ENCODE measurements around the gene NARF. TPM values are rescaled to one million over a fixed set of nuclear protein-coding genes. Genes with fewer than 3 reads are reported as not detected.

Gene NARF
- total and polyA plus RNA-seq, 2 of the 8 experiments (the other 6 are each of a cell fraction or from before 2014, with no cell fraction given), result 97.4 to 131 TPM

- no peak for DNase-seq (ENCODE audit: low read depth in 1 of 2, low spot score in 2 of 2)
- H2BK20ac ChIP-seq (ENCODE audit: low read length), result 0 out of 2 replicates have a peak overlapping the region, but pooled peaks have one; percentile 48
- H3K4me3 ChIP-seq (ENCODE audit: extremely low read depth in 1 of 4, insufficient read depth in 2 of 4, low read depth in 3 of 4, low read length in 4 of 4), result no peak overlapping the region
- H2BK120ac ChIP-seq (replicated peaks; ENCODE audit: low read depth, low read length), result no peak overlapping the region
- CTCF ChIA-PET (ENCODE audit: partially characterized antibody), result interaction anchor here (0.6 to 2.1 kb wide), 12 partner anchors 10 to 116 kb away, joined by 3 to 6 read pairs (median 3); no protein-coding TSS in a partner anchor
- WGBS, 2 experiments (ENCODE audit: extremely low coverage in 1 of 2, insufficient coverage in 1 of 2, insufficient read length in 1 of 2, insufficient replicate concordance in 2 of 2, low coverage in 1 of 2, low lambda C conversion rate in 2 of 2, missing lambda C conversion rate in 1 of 2), result 91% methylated on average over 26 of the region's 26 CpGs; no CpG with 5 or more reads in 1 of the 2 experiments
- TF ChIP-seq ZNF274 (IDR thresholded peaks at IDR 0.05; ENCODE audit: borderline replicate concordance, extremely low read depth, low read length) (no peak), E2F6 (IDR thresholded peaks at IDR 0.05) (no peak), YY1 (IDR thresholded peaks at IDR 0.05; ENCODE audit: low read depth, low read length) (no peak), CBX8 (IDR thresholded peaks at IDR 0.05; ENCODE audit: borderline replicate concordance, low read depth, low read length) (no peak), SIX5 (IDR thresholded peaks at IDR 0.05; ENCODE audit: low read depth, low read length) (no peak), EZH2 (IDR thresholded peaks at IDR 0.05; ENCODE audit: low read depth, low read length, severe bottlenecking) (no peak), JUN (IDR thresholded peaks at IDR 0.05; ENCODE audit: low read depth, low read length) (no peak), JUND (IDR thresholded peaks at IDR 0.05; ENCODE audit: low read length) (no peak)
- H3K9ac ChIP-seq (replicated peaks in 1 of 4; ENCODE audit: extremely low read depth in 1 of 4, low read depth in 3 of 4, low read length in 3 of 4), result no peak overlapping the region
- H3K36me3 ChIP-seq (ENCODE audit: control insufficient read depth in 2 of 4, insufficient read depth in 4 of 4, low read length in 3 of 4), result 0 out of 8 replicates have a peak, but pooled peaks cover 0 to 2% (median 0%) of the 10 kb centered on the region in 4 experiments
- peaks cover 2% of the 10 kb centered on the region; the same call in 1 of the 2 replicates for H3K79me1 ChIP-seq (ENCODE audit: low read depth, low read length)
- no peak overlapping the region for H2BK12ac ChIP-seq (ENCODE audit: low read depth, low read length)
- FAIRE-seq, result no peak
- no peak overlapping the region for H3K27ac ChIP-seq (ENCODE audit: low read depth, low read length)
- H2AK5ac ChIP-seq (ENCODE audit: low read depth, low read length), result no peak overlapping the region
- no peak overlapping the region for H4K91ac ChIP-seq (replicated peaks; ENCODE audit: insufficient read length, low read length)
- no peak overlapping the region for H3K18ac ChIP-seq (ENCODE audit: extremely low read depth, low read length)
- no peak overlapping the region for H3K4ac ChIP-seq (replicated peaks; ENCODE audit: insufficient read length, low read depth, low read length)
- H2BK15ac ChIP-seq (ENCODE audit: low read length), result peak overlapping the region; percentile 40; the same call in 1 of the 2 replicates
- H3K23me2 ChIP-seq (ENCODE audit: low read depth, low read length), result peaks cover 6% of the 10 kb centered on the region
- H3K9me3 ChIP-seq (ENCODE audit: insufficient read depth in 2 of 2, low read depth in 1 of 2, low read length in 1 of 2), result no peaks in the 10 kb centered on the region
- no peak overlapping the region for H3K14ac ChIP-seq (ENCODE audit: insufficient read length)
- peaks cover 0 to 3% (median 1%) of the 10 kb centered on the region in 4 experiments; a peak in 4 of 7 replicates for H3K4me1 ChIP-seq (replicated peaks in 1 of 4; ENCODE audit: control insufficient read depth in 3 of 4, insufficient read depth in 4 of 4, low read length in 3 of 4)
- H2AFZ ChIP-seq (ENCODE audit: low read length), result no peak overlapping the region
- H4K20me1 ChIP-seq (replicated peaks in 1 of 2; ENCODE audit: control insufficient read depth in 1 of 2, insufficient read depth in 2 of 2, low read length in 2 of 2), result peaks cover 5 to 9% of the 10 kb centered on the region in 2 experiments
- H3K23ac ChIP-seq (ENCODE audit: insufficient read length), result no peak overlapping the region
- no peak overlapping the region for H2BK5ac ChIP-seq (ENCODE audit: low read depth, low read length)
- POLR2A ChIA-PET (ENCODE audit: partially characterized antibody), result interaction anchor here (0.9 kb wide), 1 partner anchor 20 kb away, joined by 3 read pairs; no protein-coding TSS in a partner anchor
- no peaks in the 10 kb centered on the region for H3K79me2 ChIP-seq (ENCODE audit: control insufficient read depth in 1 of 2, insufficient read depth in 2 of 2, low read length in 2 of 2)
- H4K5ac ChIP-seq (ENCODE audit: insufficient read length, low read depth, low read length), result no peak overlapping the region
- peak overlapping the region; percentile 4; the same call in 1 of the 2 replicates for H4K8ac ChIP-seq (ENCODE audit: extremely low read depth, insufficient read depth, low read length)
- H3K27me3 ChIP-seq (replicated peaks in 1 of 4; ENCODE audit: control insufficient read depth in 3 of 4, extremely low read depth in 1 of 4, insufficient read depth in 3 of 4, low read length in 3 of 4), result no peaks in the 10 kb centered on the region
- H3K4me2 ChIP-seq (ENCODE audit: insufficient read depth in 1 of 2, low read depth in 2 of 2, low read length in 2 of 2), result no peak overlapping the region
- H3K56ac ChIP-seq (replicated peaks; ENCODE audit: insufficient read length, low read depth, low read length), result no peak overlapping the region
Measured at GRCh38 chr17:82415336-82415735, 43.2 kb upstream of the NARF start.
